NCI-H510A (cell line): ENCODE results near the gene UBXN4.

Experiments used
- DNase-seq: peaks from one replicate; lab custom pipeline; 2025; lab: John Stamatoyannopoulos, UW

The UBXN4 gene

GRCh38 chr2:135812907-135813511 is 71.4 kb downstream of the UBXN4 start:
- no peak for DNase-seq

GRCh38 chr2:135815269-135815668 is 73.6 kb downstream of the UBXN4 start:
- no peak for DNase-seq

GRCh38 chr2:135817466-135817865 is 75.8 kb downstream of the UBXN4 start:
- DNase-seq = no peak

GRCh38 chr2:135817951-135818350 is 76.3 kb downstream of the UBXN4 start:
- no peak for DNase-seq

- DNase-seq = peak; percentile 28
These were observed 77.4 kb downstream of the UBXN4 start for GRCh38 chr2:135818937-135819610.

GRCh38 chr2:135820003-135820618 is 78.5 kb downstream of the UBXN4 start:
- DNase-seq = peak; percentile 61

GRCh38 chr2:135821190-135821589 is 79.5 kb downstream of the UBXN4 start:
- DNase-seq = no peak

- DNase-seq = no peak
These were observed 81.2 kb downstream of the UBXN4 start for GRCh38 chr2:135822855-135823254.

GRCh38 chr2:135825131-135825530 is 83.5 kb downstream of the UBXN4 start:
- no peak for DNase-seq

GRCh38 chr2:135825550-135826176 is 84.0 kb downstream of the UBXN4 start:
- DNase-seq = peak; percentile 48

- DNase-seq = no peak
These were observed 84.9 kb downstream of the UBXN4 start for GRCh38 chr2:135826544-135826943.

GRCh38 chr2:135829378-135830135 is 87.9 kb downstream of the UBXN4 start:
- no peak for DNase-seq

GRCh38 chr2:135831180-135831812 is 89.6 kb downstream of the UBXN4 start:
- no peak for DNase-seq

GRCh38 chr2:135832891-135833290 is 91.2 kb downstream of the UBXN4 start:
- DNase-seq = no peak
